ENCODE data around the gene MADCAM1.

MADCAM1 gene

DNA sequence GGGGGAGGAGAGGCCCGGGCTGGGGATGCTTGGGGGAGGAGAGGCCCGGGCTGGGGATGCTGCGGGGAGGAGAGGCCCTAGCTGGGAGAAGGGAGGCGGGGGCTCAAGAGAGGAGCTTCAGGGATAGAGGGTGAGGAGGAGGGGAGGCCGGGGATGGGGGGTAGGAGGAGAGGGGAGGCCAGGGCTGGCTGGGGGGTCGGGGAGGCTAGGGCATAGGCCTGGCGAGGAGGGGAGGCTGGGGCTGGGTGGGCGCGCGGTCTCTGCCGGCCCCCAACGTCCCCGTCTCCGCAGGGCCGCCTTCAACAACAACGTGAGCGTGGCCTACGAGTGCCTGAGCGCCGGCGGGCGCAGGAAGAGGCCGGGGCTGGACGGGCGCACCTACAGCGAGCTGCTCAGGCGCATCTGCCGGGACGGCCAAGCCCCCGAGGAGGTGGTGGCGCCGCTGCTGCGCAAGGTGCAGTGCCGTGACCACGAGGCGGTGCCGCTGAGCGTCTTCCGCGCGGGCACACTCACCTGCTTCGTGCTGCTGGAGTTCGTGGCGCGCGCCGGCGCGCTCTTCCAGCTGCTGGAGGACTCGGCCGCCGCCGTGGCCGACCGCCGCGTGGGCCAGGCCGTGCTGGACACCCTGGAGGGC, 22.4 kb downstream of the MADCAM1 start:
- no peak overlapping the region for H3K27ac Mint-ChIP-seq
- H3K36me3 Mint-ChIP-seq, result peaks cover 5% of the 10 kb centered on the region
- CTCF ChIA-PET, result interaction anchor here (4.3 kb wide), 1 partner anchor 8 kb away, joined by 18 read pairs; no protein-coding TSS in a partner anchor
- DNase-seq, result peak; percentile 69
- H3K27me3 Mint-ChIP-seq, result peaks cover 4% of the 10 kb centered on the region
- no peaks in the 10 kb centered on the region for H3K9me3 Mint-ChIP-seq
- H3K4me3 Mint-ChIP-seq, result no peak overlapping the region
- peaks cover 13% of the 10 kb centered on the region for H3K4me1 Mint-ChIP-seq

DNA sequence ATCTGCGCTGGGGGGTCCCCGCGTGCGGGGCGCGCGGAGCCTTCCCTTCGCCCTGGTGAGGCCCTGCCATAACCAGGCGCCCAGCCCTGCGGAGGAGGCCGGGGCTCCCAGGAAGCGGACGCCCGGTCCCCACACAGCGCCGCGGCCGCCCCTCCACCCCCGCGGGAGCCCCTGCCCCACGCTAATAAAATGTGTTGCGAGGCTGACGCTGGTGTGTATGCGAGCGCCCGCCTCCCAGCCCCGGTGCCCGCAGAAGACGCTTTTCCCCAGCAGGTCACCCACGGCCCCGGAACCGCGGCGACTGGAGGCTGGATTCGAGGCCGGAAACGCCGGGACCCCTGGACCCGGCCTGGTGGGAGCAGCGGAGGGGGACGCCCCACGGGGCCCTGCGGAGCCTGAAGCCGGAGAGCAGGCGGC, 23.2 kb downstream of the MADCAM1 start:
- no peak overlapping the region for H3K27ac Mint-ChIP-seq
- CTCF ChIA-PET, result interaction anchor here (4.3 kb wide), 1 partner anchor 9 kb away, joined by 18 read pairs; no protein-coding TSS in a partner anchor
- peaks cover 7% of the 10 kb centered on the region for H3K4me1 Mint-ChIP-seq
- no peak for DNase-seq
- no peak overlapping the region for H3K4me3 Mint-ChIP-seq
- peaks cover 4% of the 10 kb centered on the region for H3K27me3 Mint-ChIP-seq
- H3K9me3 Mint-ChIP-seq, result no peaks in the 10 kb centered on the region
- H3K36me3 Mint-ChIP-seq, result no peaks in the 10 kb centered on the region

DNA sequence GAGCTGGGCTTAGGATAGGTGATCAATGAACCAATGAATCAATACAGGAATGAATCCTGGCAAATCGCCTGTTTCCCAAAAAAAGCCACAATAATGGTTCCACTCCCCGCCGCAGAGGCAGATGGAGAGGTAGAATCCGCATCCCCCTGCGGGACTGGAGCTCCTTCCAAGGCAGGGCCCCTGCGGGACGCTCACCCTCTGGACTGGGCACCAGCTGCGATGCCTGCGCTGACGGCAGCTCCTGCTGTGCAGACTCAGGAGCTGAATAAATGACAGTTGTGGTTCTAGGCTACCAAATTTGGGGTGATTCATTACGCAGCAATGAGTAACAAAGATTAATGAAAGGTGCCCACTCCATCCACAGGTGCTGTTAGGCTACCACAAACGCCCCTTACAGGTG, 26.4 kb downstream of the MADCAM1 start:
- H3K9me3 Mint-ChIP-seq, result no peaks in the 10 kb centered on the region

GRCh38 chr19:524062-524674, 27.9 kb downstream of the MADCAM1 start:
- no peaks in the 10 kb centered on the region for H3K36me3 Mint-ChIP-seq
- DNase-seq, result no peak
- H3K27me3 Mint-ChIP-seq, result peaks cover 31% of the 10 kb centered on the region
- peaks cover 2% of the 10 kb centered on the region for H3K4me1 Mint-ChIP-seq
- no peaks in the 10 kb centered on the region for H3K9me3 Mint-ChIP-seq
- H3K4me3 Mint-ChIP-seq, result no peak overlapping the region
- no peak overlapping the region for H3K27ac Mint-ChIP-seq
- CTCF ChIA-PET, result no interaction called here

More for the DNA sequence above, 26.4 kb downstream of the MADCAM1 start:
- DNase-seq, result no peak
- Mint-ChIP-seq H3K4me1 (peaks cover 2% of the 10 kb centered on the region), H3K27ac (no peak overlapping the region), H3K27me3 (peaks cover 21% of the 10 kb centered on the region), H3K4me3 (no peak overlapping the region), H3K36me3 (no peaks in the 10 kb centered on the region)
- CTCF ChIA-PET, result interaction anchor here (4.3 kb wide), 1 partner anchor 12 kb away, joined by 18 read pairs; no protein-coding TSS in a partner anchor

DNA sequence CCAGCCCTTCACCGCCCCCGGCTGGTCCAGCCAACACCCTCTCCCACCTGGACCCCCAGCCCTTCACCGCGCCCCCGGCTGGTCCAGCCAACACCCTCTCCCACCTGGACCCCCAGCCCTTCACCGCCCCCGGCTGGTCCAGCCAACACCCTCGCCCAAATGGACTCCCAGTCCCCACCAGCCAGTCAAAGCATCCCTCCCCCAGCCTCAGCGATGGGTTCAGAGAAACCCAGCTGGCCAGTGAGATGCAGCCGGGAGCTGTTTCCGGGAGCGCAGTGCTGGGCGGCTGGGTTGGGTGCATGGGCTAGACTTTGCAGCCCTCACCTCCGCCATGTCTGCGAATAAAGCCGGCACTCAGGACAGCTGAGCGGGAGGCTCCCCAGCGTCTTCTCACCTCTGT, 28.7 kb downstream of the MADCAM1 start:
- Mint-ChIP-seq H3K27ac (no peak overlapping the region), H3K9me3 (no peaks in the 10 kb centered on the region), H3K4me3 (no peak overlapping the region), H3K27me3 (peaks cover 31% of the 10 kb centered on the region), H3K4me1 (peaks cover 2% of the 10 kb centered on the region), H3K36me3 (no peaks in the 10 kb centered on the region)
- DNase-seq, result no peak
- CTCF ChIA-PET, result no interaction called here

- no peak overlapping the region for H3K4me3 Mint-ChIP-seq
- DNase-seq, result no peak
- H3K9me3 Mint-ChIP-seq, result no peaks in the 10 kb centered on the region
- CTCF ChIA-PET, result no interaction called here
- H3K27ac Mint-ChIP-seq, result no peak overlapping the region
- peaks cover 31% of the 10 kb centered on the region for H3K27me3 Mint-ChIP-seq
- H3K4me1 Mint-ChIP-seq, result peaks cover 8% of the 10 kb centered on the region
- H3K36me3 Mint-ChIP-seq, result no peaks in the 10 kb centered on the region
These were observed 29.7 kb downstream of the MADCAM1 start for GRCh38 chr19:525857-526419.

- H3K4me1 Mint-ChIP-seq, result peaks cover 23% of the 10 kb centered on the region
- H3K27me3 Mint-ChIP-seq, result peaks cover 27% of the 10 kb centered on the region
- CTCF ChIA-PET, result interaction anchor here (1.6 to 7.9 kb wide), 2 partner anchors 20 to 35 kb away, joined by 3 to 71 read pairs; no protein-coding TSS in a partner anchor
- DNase-seq, result no peak
- H3K4me3 Mint-ChIP-seq, result peak overlapping the region; percentile 79
- H3K27ac Mint-ChIP-seq, result peak overlapping the region; percentile 88
- no peaks in the 10 kb centered on the region for H3K9me3 Mint-ChIP-seq
- peaks cover 4% of the 10 kb centered on the region for H3K36me3 Mint-ChIP-seq
These were observed 34.1 kb downstream of the MADCAM1 start for GRCh38 chr19:530134-531008.

GRCh38 chr19:531009-531752, 34.9 kb downstream of the MADCAM1 start:
- H3K4me1 Mint-ChIP-seq, result peaks cover 23% of the 10 kb centered on the region
- H3K4me3 Mint-ChIP-seq, result peak overlapping the region; percentile 79
- H3K27me3 Mint-ChIP-seq, result peaks cover 22% of the 10 kb centered on the region
- peak overlapping the region; percentile 88 for H3K27ac Mint-ChIP-seq
- no peaks in the 10 kb centered on the region for H3K9me3 Mint-ChIP-seq
- CTCF ChIA-PET, result interaction anchor here (1.0 to 7.9 kb wide), 6 partner anchors 10 to 53 kb away, joined by 3 to 71 read pairs (median 7); no protein-coding TSS in a partner anchor
- peaks cover 4% of the 10 kb centered on the region for H3K36me3 Mint-ChIP-seq
- DNase-seq, result peak; percentile 88

DNA sequence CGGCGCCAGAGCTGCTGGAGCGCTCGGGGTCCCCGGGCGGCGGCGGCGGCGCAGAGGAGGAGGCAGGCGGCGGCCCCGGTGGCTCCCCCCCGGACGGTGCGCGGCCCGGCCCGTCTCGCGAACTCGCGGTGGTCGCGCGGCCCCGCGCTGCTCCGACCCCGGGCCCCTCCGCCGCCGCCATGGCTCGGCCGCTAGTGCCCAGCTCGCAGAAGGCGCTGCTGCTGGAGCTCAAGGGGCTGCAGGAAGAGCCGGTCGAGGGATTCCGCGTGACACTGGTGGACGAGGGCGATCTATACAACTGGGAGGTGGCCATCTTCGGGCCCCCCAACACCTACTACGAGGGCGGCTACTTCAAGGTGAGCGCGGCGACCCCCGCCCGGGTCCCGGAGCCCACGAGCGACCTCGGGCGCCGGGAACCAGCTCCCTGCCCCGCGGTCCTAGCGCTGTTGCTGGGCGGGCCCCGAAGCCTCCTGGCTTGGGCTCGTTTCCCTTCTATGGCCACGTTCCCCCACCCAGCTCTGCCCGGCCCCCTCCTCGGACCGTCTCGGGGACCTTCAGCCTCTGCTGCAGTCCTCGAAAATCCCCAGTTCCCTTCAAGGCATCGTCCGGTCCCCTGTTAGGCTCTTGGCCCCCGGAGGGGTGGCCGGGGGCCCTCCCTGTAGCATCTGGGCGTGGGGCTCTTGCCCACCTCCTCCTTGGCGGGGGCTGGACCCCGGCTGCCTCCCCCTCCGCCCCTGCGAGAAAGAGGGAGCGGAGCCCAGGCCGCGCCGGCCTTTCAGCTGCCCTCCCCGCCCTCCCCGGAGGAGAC, 35.7 kb downstream of the MADCAM1 start, which contains the start of gene CDC34:
TSS of gene CDC34 (plus strand) at position 8 of the 808 bp plus-strand sequence. CDS start at position 180, 172 bp downstream.
- Mint-ChIP-seq H3K9me3 (no peaks in the 10 kb centered on the region), H3K4me3 (peak within 1 kb of the TSS; percentile 91), H3K4me1 (peaks cover 23% of the 10 kb centered on the region), H3K36me3 (peaks cover 4% of the 10 kb centered on the region), H3K27me3 (peaks cover 14% of the 10 kb centered on the region), H3K27ac (peak within 1 kb of the TSS; percentile 93)
- CTCF ChIA-PET, result interaction anchor here (0.8 to 7.9 kb wide), 7 partner anchors 10 to 52 kb away, joined by 3 to 71 read pairs (median 4); partner anchors contain the start of gene GZMM
- DNase-seq, result no peak

DNA sequence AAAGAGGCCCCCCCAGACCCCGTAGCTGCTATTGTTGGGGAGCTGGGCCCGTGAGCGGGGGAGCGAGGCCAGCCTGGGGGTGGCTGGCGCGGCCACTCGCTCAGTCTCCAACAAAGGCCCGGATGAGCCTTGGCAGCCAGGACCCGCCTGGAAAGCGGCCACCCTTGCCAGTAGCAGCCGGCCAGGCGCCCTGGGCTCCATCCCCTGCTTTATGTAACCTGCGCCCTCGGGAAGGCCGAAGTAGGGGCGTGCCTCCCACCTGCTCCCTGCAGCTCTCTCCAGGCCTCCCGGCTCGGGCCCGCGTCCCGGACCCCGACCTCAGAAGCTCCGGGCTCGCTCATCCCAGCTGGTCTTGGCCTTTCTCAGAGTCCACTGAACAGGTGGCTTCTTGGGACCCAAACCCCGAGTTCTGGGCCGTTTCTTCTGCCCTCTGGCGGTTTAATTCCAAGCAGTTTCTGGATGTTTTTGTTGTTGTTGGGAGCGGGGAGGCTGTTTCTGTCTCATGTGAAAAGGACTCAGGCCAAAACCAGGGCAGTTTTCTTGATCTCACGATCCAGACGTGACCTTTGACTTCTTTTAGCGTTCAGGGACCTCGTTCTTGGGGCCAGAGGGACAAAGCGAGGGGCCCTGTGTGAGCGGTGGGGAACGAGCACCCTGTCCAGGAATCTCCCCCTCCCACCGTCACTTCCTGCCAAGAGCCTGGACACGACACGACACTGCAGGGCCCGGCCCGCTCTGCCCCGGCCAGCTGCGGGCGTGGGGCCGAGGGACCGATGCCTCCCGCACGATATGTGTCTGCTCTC, 36.5 kb downstream of the MADCAM1 start:
- H3K4me3 Mint-ChIP-seq, result peak overlapping the region; percentile 91
- H3K27me3 Mint-ChIP-seq, result peaks cover 10% of the 10 kb centered on the region
- H3K36me3 Mint-ChIP-seq, result peaks cover 4% of the 10 kb centered on the region
- no peaks in the 10 kb centered on the region for H3K9me3 Mint-ChIP-seq
- H3K4me1 Mint-ChIP-seq, result peaks cover 23% of the 10 kb centered on the region
- peak; percentile 66 for DNase-seq
- CTCF ChIA-PET, result interaction anchor here (0.8 to 7.9 kb wide), 7 partner anchors 10 to 51 kb away, joined by 3 to 71 read pairs (median 3); partner anchors contain the start of gene GZMM
- peak overlapping the region; percentile 93 for H3K27ac Mint-ChIP-seq

DNA sequence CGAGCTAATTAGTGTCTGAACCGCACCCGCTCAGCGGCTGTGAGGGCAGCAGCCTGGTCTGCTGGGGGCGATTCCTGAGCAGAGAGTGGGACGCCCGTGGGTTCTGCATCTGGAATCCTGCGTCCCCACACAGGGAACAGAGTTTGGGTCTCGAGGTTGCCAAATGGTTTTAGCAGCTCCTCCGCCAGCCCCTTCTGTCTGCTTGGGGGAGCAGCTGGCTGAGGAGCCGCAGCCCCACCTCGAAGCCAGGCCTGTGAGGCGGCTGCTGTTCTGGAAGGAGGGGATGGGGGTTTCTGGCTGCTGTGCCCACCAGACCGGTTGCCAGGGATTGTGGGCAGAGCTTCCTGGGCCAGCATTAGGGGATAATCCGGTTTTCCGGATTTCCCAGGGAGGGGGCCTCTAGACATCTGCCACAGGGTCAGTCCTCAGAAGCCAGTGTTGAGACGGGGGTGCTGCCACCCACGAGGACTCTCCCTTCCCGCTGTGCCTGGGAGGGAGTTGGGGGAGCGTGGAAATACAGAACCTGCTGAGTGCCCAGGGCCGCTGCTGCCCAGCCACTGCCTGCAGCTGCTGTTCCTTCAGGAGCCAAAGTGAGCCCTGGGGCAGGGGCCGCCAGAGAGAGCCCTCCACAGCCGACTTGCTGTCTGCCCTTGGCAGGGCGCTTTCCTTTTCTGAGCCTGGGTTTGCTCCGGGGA, 37.2 kb downstream of the MADCAM1 start:
- Mint-ChIP-seq H3K9me3 (no peaks in the 10 kb centered on the region), H3K27ac (peak overlapping the region; percentile 93), H3K27me3 (peaks cover 3% of the 10 kb centered on the region), H3K4me1 (peaks cover 23% of the 10 kb centered on the region), H3K36me3 (peaks cover 10% of the 10 kb centered on the region), H3K4me3 (peak overlapping the region; percentile 91)
- DNase-seq, result no peak
- CTCF ChIA-PET, result interaction anchor here (1.3 to 7.9 kb wide), 3 partner anchors 9 to 23 kb away, joined by 3 to 71 read pairs (median 10); partner anchors contain the start of gene GZMM

All from activated naive CD4-positive, alpha-beta T cell treated with anti-CD3 and anti-CD28 coated beads, Interleukin-2, amount 10 ng/mL, durations not matched to agents 7 days and 5 days (primary cell).